ENCODE results near the gene RNF123.
"Not testable (repeated sequence)": the region's sequence is repeated elsewhere in the genome, so short reads cannot be mapped to it uniquely, and the experiment has no call there.

RNF123 gene

DNA sequence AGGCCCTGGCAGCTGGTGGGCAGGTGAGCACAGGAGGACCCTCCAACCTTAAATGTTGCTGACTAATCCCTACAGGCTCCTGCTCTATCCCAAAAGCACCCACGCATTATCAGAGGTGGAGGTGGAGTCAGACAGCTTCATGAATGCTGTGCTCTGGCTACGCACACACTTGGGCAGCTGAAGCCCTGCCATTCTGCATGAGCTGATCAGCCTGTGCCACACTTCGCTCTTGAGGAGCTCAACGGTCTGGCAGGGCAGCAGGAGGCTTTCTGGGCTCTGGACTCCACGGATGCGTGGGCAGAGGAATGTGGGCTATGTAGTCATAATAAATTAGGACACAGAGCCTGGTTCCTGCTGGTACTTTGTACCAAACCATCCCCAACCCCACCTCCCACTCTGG is 6.2 kb upstream of the RNF123 start:
- peaks cover 68% of the 10 kb centered on the region for H3K36me3 ChIP-seq (ENCODE audit: insufficient read depth, insufficient read length, low read length)
- H3K4me3 ChIP-seq (ENCODE audit: insufficient read length, low read depth) = no peak overlapping the region
- no peak for TF ChIP-seq ZNF274 (IDR thresholded peaks at IDR 0.05; ENCODE audit: low read depth, low read length)
- TF ChIP-seq YY1 (IDR thresholded peaks at IDR 0.05; ENCODE audit: insufficient read depth, insufficient read length) = no peak
- no peak for TF ChIP-seq SUZ12 (IDR thresholded peaks at IDR 0.05; ENCODE audit: extremely low read depth, insufficient read depth, insufficient read length)
- H3K27me3 ChIP-seq (ENCODE audit: insufficient read depth, insufficient read length) = no peaks in the 10 kb centered on the region
- no peaks in the 10 kb centered on the region for H3K9me3 ChIP-seq (ENCODE audit: insufficient read depth, low read length)
- H3K4me1 ChIP-seq (ENCODE audit: insufficient read depth, insufficient read length) = peaks cover 3% of the 10 kb centered on the region
- no peak overlapping the region for H3K9ac ChIP-seq (ENCODE audit: insufficient read length, low read depth)
- DNase-seq (ENCODE audit: low read depth, low spot score) = no peak

- H3K27me3 ChIP-seq (ENCODE audit: insufficient read depth, insufficient read length); H3K9ac ChIP-seq (ENCODE audit: insufficient read length, low read depth); H3K9me3 ChIP-seq (ENCODE audit: insufficient read depth, low read length); H3K4me1 ChIP-seq (ENCODE audit: insufficient read depth, insufficient read length); DNase-seq (ENCODE audit: low read depth, low spot score); H3K4me3 ChIP-seq (ENCODE audit: insufficient read length, low read depth): not testable (repeated sequence)
- H3K36me3 ChIP-seq (ENCODE audit: insufficient read depth, insufficient read length, low read length) = peaks cover 55% of the 10 kb centered on the region
Observed at GRCh38 chr3:49684453-49684852, 4.9 kb upstream of the RNF123 start.

GRCh38 chr3:49685103-49685502 is 4.3 kb upstream of the RNF123 start:
- H3K4me3 ChIP-seq (ENCODE audit: insufficient read length, low read depth); H3K9me3 ChIP-seq (ENCODE audit: insufficient read depth, low read length); H3K4me1 ChIP-seq (ENCODE audit: insufficient read depth, insufficient read length); DNase-seq (ENCODE audit: low read depth, low spot score); H3K27me3 ChIP-seq (ENCODE audit: insufficient read depth, insufficient read length); H3K9ac ChIP-seq (ENCODE audit: insufficient read length, low read depth): not testable (repeated sequence)
- H3K36me3 ChIP-seq (ENCODE audit: insufficient read depth, insufficient read length, low read length) = peaks cover 48% of the 10 kb centered on the region

- H3K9me3 ChIP-seq (ENCODE audit: insufficient read depth, low read length); DNase-seq (ENCODE audit: low read depth, low spot score); H3K4me3 ChIP-seq (ENCODE audit: insufficient read length, low read depth); H3K4me1 ChIP-seq (ENCODE audit: insufficient read depth, insufficient read length); H3K27me3 ChIP-seq (ENCODE audit: insufficient read depth, insufficient read length): not testable (repeated sequence)
- Histone ChIP-seq H3K9ac (ENCODE audit: insufficient read length, low read depth) (peak overlapping the region; percentile 21), H3K36me3 (ENCODE audit: insufficient read depth, insufficient read length, low read length) (peaks cover 41% of the 10 kb centered on the region)
Observed at GRCh38 chr3:49685846-49686245, 3.5 kb upstream of the RNF123 start.

- peak overlapping the region; percentile 15 for H3K4me3 ChIP-seq (ENCODE audit: insufficient read length, low read depth)
- H3K27me3 ChIP-seq (ENCODE audit: insufficient read depth, insufficient read length); H3K4me1 ChIP-seq (ENCODE audit: insufficient read depth, insufficient read length); DNase-seq (ENCODE audit: low read depth, low spot score); H3K9me3 ChIP-seq (ENCODE audit: insufficient read depth, low read length): not testable (repeated sequence)
- H3K36me3 ChIP-seq (ENCODE audit: insufficient read depth, insufficient read length, low read length) = peaks cover 38% of the 10 kb centered on the region
- H3K9ac ChIP-seq (ENCODE audit: insufficient read length, low read depth) = peak overlapping the region; percentile 64
Observed at GRCh38 chr3:49686346-49686745, 3.0 kb upstream of the RNF123 start.

DNA sequence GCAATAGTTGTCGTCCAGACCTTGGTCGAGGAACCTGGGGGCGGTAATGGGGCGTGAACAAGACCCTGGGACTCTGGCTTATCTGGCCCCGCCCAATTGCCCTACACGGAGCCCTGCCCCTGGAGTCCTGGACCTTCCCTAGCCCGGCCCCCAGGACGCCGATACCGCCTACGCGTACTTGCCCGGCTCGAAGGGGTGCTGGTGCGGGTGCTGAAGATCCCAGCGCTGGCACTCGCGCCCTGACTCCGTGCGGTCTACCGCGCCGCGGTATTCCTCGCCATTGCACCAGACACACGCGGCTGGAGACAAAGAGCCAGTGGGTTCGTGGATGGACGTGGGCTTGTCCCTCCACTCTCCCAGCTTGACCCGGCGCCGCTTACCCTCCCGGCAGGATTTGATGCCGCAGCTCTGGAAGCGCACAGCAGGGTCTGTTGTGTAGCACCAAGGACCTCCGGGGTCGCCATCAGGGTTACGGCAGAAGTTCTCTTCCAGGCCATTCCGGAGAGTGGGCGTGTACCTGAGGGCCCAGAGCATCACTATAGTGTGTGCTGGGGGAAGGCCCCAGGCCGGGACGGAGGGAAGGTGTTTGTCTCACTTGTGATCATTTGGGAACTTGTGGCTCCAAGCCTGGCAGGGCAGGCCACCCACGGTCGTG is 2.5 kb upstream of the RNF123 start:
- peak; percentile 66 for DNase-seq (ENCODE audit: low read depth, low spot score)
- peaks cover 34% of the 10 kb centered on the region for H3K36me3 ChIP-seq (ENCODE audit: insufficient read depth, insufficient read length, low read length)
- not testable (repeated sequence) for H3K4me1 ChIP-seq (ENCODE audit: insufficient read depth, insufficient read length); H3K27me3 ChIP-seq (ENCODE audit: insufficient read depth, insufficient read length); H3K9me3 ChIP-seq (ENCODE audit: insufficient read depth, low read length)
- peak overlapping the region; percentile 42 for H3K4me3 ChIP-seq (ENCODE audit: insufficient read length, low read depth)
- H3K9ac ChIP-seq (ENCODE audit: insufficient read length, low read depth) = peak overlapping the region; percentile 81

GRCh38 chr3:49687424-49687795 is 1.9 kb upstream of the RNF123 start:
- H3K4me1 ChIP-seq (ENCODE audit: insufficient read depth, insufficient read length); H3K27me3 ChIP-seq (ENCODE audit: insufficient read depth, insufficient read length); DNase-seq (ENCODE audit: low read depth, low spot score); H3K9me3 ChIP-seq (ENCODE audit: insufficient read depth, low read length): not testable (repeated sequence)
- peaks cover 29% of the 10 kb centered on the region for H3K36me3 ChIP-seq (ENCODE audit: insufficient read depth, insufficient read length, low read length)
- peak overlapping the region; percentile 42 for H3K4me3 ChIP-seq (ENCODE audit: insufficient read length, low read depth)
- H3K9ac ChIP-seq (ENCODE audit: insufficient read length, low read depth) = peak overlapping the region; percentile 81

DNA sequence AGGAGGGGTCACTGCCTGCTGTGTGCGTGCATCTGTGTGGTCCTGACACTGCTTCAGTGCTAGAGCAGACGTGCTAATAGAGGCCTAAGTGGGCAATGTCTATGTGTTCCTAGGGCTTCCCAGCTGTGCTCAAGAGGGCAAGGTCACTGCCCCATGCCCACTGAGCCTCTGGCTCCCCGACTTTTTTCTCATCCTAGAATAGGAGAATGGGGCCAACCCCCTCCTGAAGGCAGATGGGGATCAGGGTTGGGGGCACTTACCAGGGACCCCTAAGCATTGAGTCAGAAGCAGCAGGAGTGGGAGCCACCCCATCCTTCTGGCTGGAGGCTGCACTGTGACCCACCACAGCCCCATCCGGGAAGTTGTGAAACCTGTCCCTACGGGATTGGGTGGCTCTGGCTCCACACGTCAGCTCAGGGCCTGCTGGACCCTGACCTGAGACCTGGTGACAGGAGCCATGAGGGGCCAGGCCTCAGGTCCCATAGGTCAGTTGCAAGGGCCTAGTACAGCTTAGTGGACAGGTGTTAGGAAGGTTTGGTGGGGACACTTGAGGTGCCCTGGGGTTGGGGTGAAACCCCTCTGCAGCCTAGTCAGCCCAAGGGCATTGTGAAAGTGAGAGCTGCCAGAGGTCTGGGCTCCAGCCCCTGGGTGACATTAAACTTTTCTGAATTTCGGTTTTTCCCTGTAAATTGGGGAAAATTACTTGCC is 865 bp upstream of the RNF123 start:
- DNase-seq (ENCODE audit: low read depth, low spot score); H3K9me3 ChIP-seq (ENCODE audit: insufficient read depth, low read length); H3K27me3 ChIP-seq (ENCODE audit: insufficient read depth, insufficient read length); H3K4me1 ChIP-seq (ENCODE audit: insufficient read depth, insufficient read length): not testable (repeated sequence)
- Histone ChIP-seq H3K4me3 (ENCODE audit: insufficient read length, low read depth) (peak overlapping the region; percentile 95), H3K9ac (ENCODE audit: insufficient read length, low read depth) (peak overlapping the region; percentile 97), H3K36me3 (ENCODE audit: insufficient read depth, insufficient read length, low read length) (peaks cover 18% of the 10 kb centered on the region)

DNA sequence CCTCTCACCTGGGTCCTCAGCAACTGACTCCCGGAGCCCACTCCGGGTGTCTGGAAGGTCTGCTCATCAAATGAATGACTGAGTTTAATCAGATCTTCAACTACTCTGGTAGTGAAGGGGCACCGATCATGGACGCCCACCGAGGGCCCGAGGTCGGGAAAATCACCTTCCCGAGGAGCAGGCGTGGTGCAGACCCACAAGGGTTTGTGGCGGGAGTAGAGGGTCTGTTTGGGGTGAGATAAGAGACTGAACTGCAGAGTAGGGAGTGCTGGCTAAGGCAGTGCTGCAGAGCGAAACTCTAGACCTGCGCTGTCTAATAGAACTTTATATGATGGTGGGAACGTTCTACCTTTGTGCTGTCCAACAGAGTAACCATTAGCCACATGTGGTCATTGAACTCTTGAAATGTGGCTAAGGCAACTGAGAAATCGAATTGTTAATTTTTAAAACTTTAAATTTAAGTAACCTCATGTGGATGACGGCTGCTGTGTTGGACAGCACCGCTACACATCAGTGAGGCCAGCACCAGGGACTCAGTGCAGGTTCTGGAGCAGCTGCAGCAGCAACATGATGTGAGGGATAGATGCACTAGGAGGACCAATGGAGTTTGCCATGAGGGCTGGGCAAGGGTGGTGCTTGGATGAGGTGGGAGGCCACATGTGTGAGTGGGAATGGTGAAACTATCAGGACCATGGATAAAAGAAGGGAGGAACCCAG is 709 bp downstream of the RNF123 start:
- not testable (repeated sequence) for DNase-seq (ENCODE audit: low read depth, low spot score); H3K27me3 ChIP-seq (ENCODE audit: insufficient read depth, insufficient read length); H3K36me3 ChIP-seq (ENCODE audit: insufficient read depth, insufficient read length, low read length); H3K4me1 ChIP-seq (ENCODE audit: insufficient read depth, insufficient read length); H3K9me3 ChIP-seq (ENCODE audit: insufficient read depth, low read length)
- Histone ChIP-seq H3K9ac (ENCODE audit: insufficient read length, low read depth) (peak overlapping the region; percentile 97), H3K4me3 (ENCODE audit: insufficient read length, low read depth) (peak overlapping the region; percentile 95)

- not testable (repeated sequence) for H3K4me1 ChIP-seq (ENCODE audit: insufficient read depth, insufficient read length); H3K9me3 ChIP-seq (ENCODE audit: insufficient read depth, low read length); H3K27me3 ChIP-seq (ENCODE audit: insufficient read depth, insufficient read length); H3K4me3 ChIP-seq (ENCODE audit: insufficient read length, low read depth); H3K9ac ChIP-seq (ENCODE audit: insufficient read length, low read depth); H3K36me3 ChIP-seq (ENCODE audit: insufficient read depth, insufficient read length, low read length); DNase-seq (ENCODE audit: low read depth, low spot score)
Observed at GRCh38 chr3:49690856-49691255, 1.5 kb downstream of the RNF123 start.

- DNase-seq (ENCODE audit: low read depth, low spot score); H3K4me3 ChIP-seq (ENCODE audit: insufficient read length, low read depth); H3K9ac ChIP-seq (ENCODE audit: insufficient read length, low read depth); H3K36me3 ChIP-seq (ENCODE audit: insufficient read depth, insufficient read length, low read length); H3K9me3 ChIP-seq (ENCODE audit: insufficient read depth, low read length); H3K27me3 ChIP-seq (ENCODE audit: insufficient read depth, insufficient read length); H3K4me1 ChIP-seq (ENCODE audit: insufficient read depth, insufficient read length): not testable (repeated sequence)
Observed at GRCh38 chr3:49691481-49691880, 2.1 kb downstream of the RNF123 start.
